Kidney (tissue), 14 donors: ENCODE results near the gene SLC15A4. TPM values are rescaled to one million over a fixed set of nuclear protein-coding genes. Genes with fewer than 3 reads are reported as not detected.
A peak's percentile ranks its signal among the peaks of the same experiment; 100 is the strongest.

Source experiments
- DNase-seq, 5 donors: peaks; one replicate each; pipeline ENCODE4 v3.0.0-alpha.2; 2013 to 2020
- FAIRE-seq: peaks from 2 replicates; lab custom pipeline; 2012; peaks lifted over from hg19 to GRCh38; lab: Jason Lieb, UNC
- H3K27ac ChIP-seq, 2 donors: one replicate each; pipeline ENCODE4 v1.7.0; 2013; ENCODE audit warnings: low read depth in 2 of 2, low read length in 2 of 2, inconsistent platforms in 1 of 2
- H3K27me3 ChIP-seq: one replicate; pipeline ENCODE4 v1.7.1; 2013; ENCODE audit warnings: low read length, inconsistent platforms; ENCODE audit not compliant: control insufficient read depth, insufficient read depth
- H3K36me3 ChIP-seq, 3 donors: one replicate each; pipeline versions ENCODE4 v1.7.0 to v1.7.1; 2013; ENCODE audit warnings: low read length in 3 of 3, control low read depth in 1 of 3, inconsistent platforms in 1 of 3; ENCODE audit not compliant: insufficient read depth in 3 of 3, control insufficient read depth in 2 of 3
- H3K4me1 ChIP-seq, 3 donors: one replicate each; pipeline versions ENCODE4 v1.7.0 to v1.7.1; 2013; ENCODE audit warnings: low read length in 3 of 3, inconsistent platforms in 1 of 3, low read depth in 1 of 3; ENCODE audit not compliant: control insufficient read depth in 2 of 3, insufficient read depth in 2 of 3
- H3K4me3 ChIP-seq, 3 donors: one replicate each; pipeline versions ENCODE4 v1.7.0 to v1.8.1; 2013; ENCODE audit warnings: low read length in 3 of 3, control low read depth in 1 of 3, inconsistent platforms in 1 of 3
- H3K9ac ChIP-seq, 3 donors: one replicate each; pipeline versions ENCODE4 v1.7.0 to v1.7.1; 2013; ENCODE audit warnings: low read length in 3 of 3, control low read depth in 1 of 3, inconsistent platforms in 1 of 3
- H3K9me3 ChIP-seq, 3 donors: one replicate each; pipeline versions ENCODE4 v1.7.0 to v1.7.1; 2013; ENCODE audit warnings: low read length in 3 of 3, control low read depth in 1 of 3, inconsistent platforms in 1 of 3; ENCODE audit not compliant: control insufficient read depth in 2 of 3, insufficient read depth in 1 of 3
- intact Hi-C: fragments of 100-400 bp; cut with DNase I; formaldehyde crosslinking; loops from one replicate; pipeline ENCODE4 v1.11.1; 2022
- polyA plus RNA-seq: library from polyadenylated mRNA; stranded (reverse); fragments of 350-450 nt; fragmentation: Illumina TruSeq; extraction: RNeasy Lipid Tissue Mini Kit (QIAGEN cat#74804); gene quantifications from one replicate; pipeline ENCODE4 v1.2.3, GENCODE V29; 2014; ENCODE audit warnings: low read depth, low replicate concordance; ENCODE audit not compliant: insufficient read depth
- total RNA-seq: library from RNA; stranded (reverse); fragmentation: NEBNext Ultra II Directional; extraction: Animal tissue kit (Norgen Biotek cat#: 25700); gene quantifications from one replicate; pipeline ENCODE4 v1.2.1, GENCODE V29; 2021
- TF ChIP-seq, protein P1 (sequence below): IDR thresholded peaks from 3 replicates; pipeline ENCODE4 v1.5.1; 2012; ENCODE audit warnings: mild to moderate bottlenecking, moderate library complexity, borderline replicate concordance; ENCODE audit not compliant: insufficient read depth; ENCODE audit errors: extremely low read depth
- donor health status: control.
- donor health status: control.
- donor health status: control.
- donor health status: control.
- donor health status: control.
- donor health status: DM: yes; HTN: yes; CAD: no.
- donor health status: Normal renal cell carcinoma (clear cell type).

SLC15A4 gene
- total and polyA plus RNA-seq, 2 donors from 2014 or later: 11.3 to 32.4 TPM

DNA sequence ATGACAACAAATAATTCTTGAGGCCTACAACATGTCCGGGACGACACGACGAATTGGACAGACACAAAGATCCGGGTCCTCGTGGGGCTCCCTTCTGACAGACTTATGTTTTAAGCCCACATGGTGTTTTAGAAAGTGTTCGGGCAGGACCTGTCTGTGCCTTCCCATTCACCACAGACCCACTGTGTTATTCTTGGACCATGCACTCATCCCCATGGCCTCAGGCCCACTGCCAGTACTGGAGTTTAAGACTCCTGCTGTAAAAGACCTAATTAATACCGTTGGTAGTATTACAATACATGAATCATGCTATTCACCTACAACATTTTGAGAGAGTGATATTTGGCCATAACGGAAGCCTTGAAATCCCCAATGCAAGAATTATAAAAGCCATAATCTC, 20.0 kb downstream of the SLC15A4 start:
- Histone ChIP-seq H3K9ac (no peak overlapping the region), H3K27ac (no peak overlapping the region), H3K9me3 (no peaks in the 10 kb centered on the region), H3K4me1 (no peaks in the 10 kb centered on the region), H3K4me3 (no peak overlapping the region), H3K27me3 (no peaks in the 10 kb centered on the region), H3K36me3 (peaks cover 7 to 19% (median 19%) of the 10 kb centered on the region in 3 donors)
- no peak for FAIRE-seq
- no peak for DNase-seq
- TF ChIP-seq, protein P1, sequence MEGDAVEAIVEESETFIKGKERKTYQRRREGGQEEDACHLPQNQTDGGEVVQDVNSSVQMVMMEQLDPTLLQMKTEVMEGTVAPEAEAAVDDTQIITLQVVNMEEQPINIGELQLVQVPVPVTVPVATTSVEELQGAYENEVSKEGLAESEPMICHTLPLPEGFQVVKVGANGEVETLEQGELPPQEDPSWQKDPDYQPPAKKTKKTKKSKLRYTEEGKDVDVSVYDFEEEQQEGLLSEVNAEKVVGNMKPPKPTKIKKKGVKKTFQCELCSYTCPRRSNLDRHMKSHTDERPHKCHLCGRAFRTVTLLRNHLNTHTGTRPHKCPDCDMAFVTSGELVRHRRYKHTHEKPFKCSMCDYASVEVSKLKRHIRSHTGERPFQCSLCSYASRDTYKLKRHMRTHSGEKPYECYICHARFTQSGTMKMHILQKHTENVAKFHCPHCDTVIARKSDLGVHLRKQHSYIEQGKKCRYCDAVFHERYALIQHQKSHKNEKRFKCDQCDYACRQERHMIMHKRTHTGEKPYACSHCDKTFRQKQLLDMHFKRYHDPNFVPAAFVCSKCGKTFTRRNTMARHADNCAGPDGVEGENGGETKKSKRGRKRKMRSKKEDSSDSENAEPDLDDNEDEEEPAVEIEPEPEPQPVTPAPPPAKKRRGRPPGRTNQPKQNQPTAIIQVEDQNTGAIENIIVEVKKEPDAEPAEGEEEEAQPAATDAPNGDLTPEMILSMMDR: no peak
- intact Hi-C loops: no loop called here

DNA sequence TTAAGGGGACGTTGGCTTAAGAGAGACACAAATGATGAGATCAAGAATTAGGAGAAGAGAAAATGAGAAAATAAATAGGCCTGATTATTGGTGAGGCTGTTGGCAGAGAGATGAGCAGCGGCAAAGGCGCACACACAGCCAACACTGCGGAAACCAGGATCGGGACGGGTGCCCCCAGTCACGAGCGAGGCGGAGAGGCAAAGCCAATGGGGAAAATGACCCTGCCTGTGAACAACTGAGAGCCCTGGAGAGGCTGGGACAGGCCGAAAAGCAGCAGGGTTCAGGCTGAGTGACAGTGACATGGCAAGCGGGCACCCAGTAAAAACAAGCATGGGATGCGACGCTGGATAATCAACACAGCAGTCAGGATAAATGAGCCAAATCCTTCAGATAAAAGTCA, 21.0 kb downstream of the SLC15A4 start:
- DNase-seq: no peak
- FAIRE-seq: no peak
- H3K36me3 ChIP-seq: peaks cover 9 to 28% (median 22%) of the 10 kb centered on the region in 3 donors
- TF ChIP-seq, protein P1: no peak
- no peaks in the 10 kb centered on the region for H3K27me3 ChIP-seq
- H3K9ac ChIP-seq: no peak overlapping the region
- no peaks in the 10 kb centered on the region for H3K9me3 ChIP-seq
- intact Hi-C loops: no loop called here
- no peak overlapping the region for H3K4me3 ChIP-seq
- no peaks in the 10 kb centered on the region for H3K4me1 ChIP-seq
- H3K27ac ChIP-seq: no peak overlapping the region

DNA sequence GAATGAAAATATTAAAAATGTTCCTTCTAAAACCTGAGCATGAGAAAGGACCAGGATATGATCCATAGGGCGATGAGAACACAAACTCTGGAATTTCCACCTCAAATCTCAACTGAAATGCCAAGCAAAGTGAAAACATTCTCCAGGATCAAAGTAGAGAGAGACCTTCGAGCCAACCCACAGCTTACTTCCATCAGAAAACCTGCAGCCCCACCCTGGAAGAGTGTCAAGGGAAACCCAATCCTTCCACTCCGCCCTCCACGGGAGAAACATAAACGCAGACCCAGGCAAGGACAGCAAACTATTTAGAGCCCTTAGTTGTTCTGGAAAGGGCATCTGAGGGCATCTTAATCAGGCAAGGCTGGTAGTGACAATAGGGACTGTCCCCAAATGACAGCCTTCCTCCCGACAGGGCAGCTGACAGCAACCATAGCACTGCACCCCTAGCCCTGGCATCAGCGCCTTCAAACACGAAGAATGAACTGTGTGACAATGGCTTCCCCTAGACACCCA, 21.8 kb downstream of the SLC15A4 start:
- Histone ChIP-seq H3K4me1 (no peaks in the 10 kb centered on the region), H3K9ac (no peak overlapping the region), H3K27ac (no peak overlapping the region), H3K27me3 (no peaks in the 10 kb centered on the region), H3K4me3 (no peak overlapping the region), H3K36me3 (peaks cover 9 to 36% (median 17%) of the 10 kb centered on the region in 3 donors), H3K9me3 (no peaks in the 10 kb centered on the region)
- FAIRE-seq (no peak), DNase-seq (peak in 1 of 5 donors; percentile 40)
- TF ChIP-seq, protein P1: no peak
- intact Hi-C loops: no loop called here

DNA sequence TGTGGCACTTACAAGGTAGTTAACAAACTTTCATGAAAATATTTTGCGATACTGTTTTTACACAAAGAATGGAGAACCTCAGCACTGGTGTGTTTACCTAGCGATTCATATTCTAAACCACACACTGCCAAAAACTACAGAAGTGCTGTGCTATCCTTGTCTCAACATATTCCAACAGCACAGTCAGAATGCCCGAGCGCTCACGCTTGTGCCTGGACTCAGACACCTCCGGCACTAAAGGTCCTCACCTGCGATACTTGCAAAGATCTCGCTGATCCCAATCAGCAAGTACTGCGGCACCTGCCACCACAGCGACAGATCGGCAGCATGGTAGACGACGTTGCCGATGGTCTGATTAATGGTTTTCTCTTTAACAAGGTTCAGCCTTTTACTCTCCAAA, 23.2 kb downstream of the SLC15A4 start:
- FAIRE-seq: no peak
- peaks cover 9 to 41% (median 23%) of the 10 kb centered on the region in 3 donors for H3K36me3 ChIP-seq
- H3K4me1 ChIP-seq: no peaks in the 10 kb centered on the region
- intact Hi-C loops: no loop called here
- TF ChIP-seq, protein P1: no peak
- DNase-seq: peak in 1 of 5 donors; percentile 41
- H3K4me3 ChIP-seq: no peak overlapping the region
- no peak overlapping the region for H3K9ac ChIP-seq
- H3K9me3 ChIP-seq: no peaks in the 10 kb centered on the region
- no peak overlapping the region for H3K27ac ChIP-seq
- H3K27me3 ChIP-seq: no peaks in the 10 kb centered on the region
